Calu3 (cell line): ENCODE data around the gene EGF. TPM values are rescaled to one million over a fixed set of nuclear protein-coding genes. Genes with fewer than 3 reads are reported as not detected.
"Not testable (repeated sequence)": the region's sequence is repeated elsewhere in the genome, so short reads cannot be mapped to it uniquely, and the experiment has no call there.

Source experiments
- BruUV-seq: library from RNA; stranded (reverse); fragments of 400-500 nt; replicated peaks from 2 replicates; lab custom pipeline; 2021; lab: Mats Ljungman, UMichigan
- CTCF ChIA-PET: fragments of 300-600 bp; sonication (Branson Sonifier 250); formaldehyde crosslinking; loops from one replicate; lab custom pipeline; 2022; ENCODE audit warnings: antibody characterized with exemption; lab: Charles Lee
- DNase-seq: peaks from one replicate; pipeline ENCODE4 v3.0.0; 2022
- H3K27ac Mint-ChIP-seq: one replicate; pipeline ENCODE4 v1.8.0; 2022; ENCODE audit warnings: mixed read lengths; ENCODE audit not compliant: unreplicated experiment
- H3K27me3 Mint-ChIP-seq: one replicate; pipeline ENCODE4 v1.8.0; 2022; ENCODE audit warnings: mixed read lengths; ENCODE audit not compliant: unreplicated experiment
- H3K36me3 Mint-ChIP-seq: one replicate; pipeline ENCODE4 v1.8.0; 2022; ENCODE audit warnings: mild to moderate bottlenecking, moderate library complexity, mixed read lengths; ENCODE audit not compliant: insufficient read depth, unreplicated experiment
- H3K4me1 Mint-ChIP-seq: one replicate; pipeline ENCODE4 v1.8.0; 2022; ENCODE audit warnings: mild to moderate bottlenecking, low read depth, mixed read lengths; ENCODE audit not compliant: unreplicated experiment
- H3K4me3 Mint-ChIP-seq: one replicate; pipeline ENCODE4 v1.8.0; 2022; ENCODE audit warnings: mild to moderate bottlenecking, low read depth, moderate library complexity, mixed read lengths; ENCODE audit not compliant: unreplicated experiment
- H3K9me3 Mint-ChIP-seq: one replicate; pipeline ENCODE4 v1.8.0; 2022; ENCODE audit warnings: low read depth, mixed read lengths; ENCODE audit not compliant: unreplicated experiment
- intact Hi-C: fragments of 100-400 bp; cut with micrococcal nuclease; formaldehyde crosslinking; loops from one replicate; pipeline ENCODE4 v1.10.0; 2022; ENCODE audit not compliant: unreplicated experiment
- total RNA-seq: library from RNA; stranded (reverse); gene quantifications from 2 replicates; pipeline ENCODE4 v1.2.3, GENCODE V29; 2022
- TF ChIP-seq, protein P1 (sequence below): fragments of 200-600 bp; IDR thresholded peaks from one replicate; pipeline ENCODE4 v1.8.0; 2022; ENCODE audit warnings: antibody characterized with exemption; ENCODE audit not compliant: unreplicated experiment

EGF gene
- total RNA-seq, 1 experiment from 2014 or later: 1.4 TPM

DNA sequence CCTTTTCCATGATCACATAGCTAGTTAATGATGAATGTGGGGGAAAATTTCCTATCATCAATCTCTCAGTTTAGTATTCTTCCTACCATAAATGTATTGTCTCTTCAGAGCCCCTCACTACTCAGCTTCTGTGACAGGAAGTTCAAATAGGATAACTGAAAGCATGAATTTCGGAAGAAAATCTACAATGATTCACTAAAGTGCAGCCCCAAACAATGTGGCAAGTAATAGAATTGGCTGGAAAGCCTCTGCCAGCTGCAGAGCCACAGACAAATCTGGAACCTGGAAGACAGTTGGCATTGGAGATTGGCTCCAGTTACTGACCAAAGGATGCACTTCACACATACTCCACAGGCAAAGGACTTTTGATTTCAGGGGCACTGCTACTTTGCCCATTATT lies 35.2 kb downstream of the EGF start:
- Mint-ChIP-seq H3K4me3 (no peak overlapping the region), H3K27me3 (no peaks in the 10 kb centered on the region), H3K36me3 (no peaks in the 10 kb centered on the region), H3K4me1 (peaks cover 24% of the 10 kb centered on the region), H3K9me3 (no peaks in the 10 kb centered on the region), H3K27ac (no peak overlapping the region)
- CTCF ChIA-PET: no interaction called here
- BruUV-seq: no TSS peak
- DNase-seq: no peak
- intact Hi-C loops: no loop called here
- TF ChIP-seq, protein P1, sequence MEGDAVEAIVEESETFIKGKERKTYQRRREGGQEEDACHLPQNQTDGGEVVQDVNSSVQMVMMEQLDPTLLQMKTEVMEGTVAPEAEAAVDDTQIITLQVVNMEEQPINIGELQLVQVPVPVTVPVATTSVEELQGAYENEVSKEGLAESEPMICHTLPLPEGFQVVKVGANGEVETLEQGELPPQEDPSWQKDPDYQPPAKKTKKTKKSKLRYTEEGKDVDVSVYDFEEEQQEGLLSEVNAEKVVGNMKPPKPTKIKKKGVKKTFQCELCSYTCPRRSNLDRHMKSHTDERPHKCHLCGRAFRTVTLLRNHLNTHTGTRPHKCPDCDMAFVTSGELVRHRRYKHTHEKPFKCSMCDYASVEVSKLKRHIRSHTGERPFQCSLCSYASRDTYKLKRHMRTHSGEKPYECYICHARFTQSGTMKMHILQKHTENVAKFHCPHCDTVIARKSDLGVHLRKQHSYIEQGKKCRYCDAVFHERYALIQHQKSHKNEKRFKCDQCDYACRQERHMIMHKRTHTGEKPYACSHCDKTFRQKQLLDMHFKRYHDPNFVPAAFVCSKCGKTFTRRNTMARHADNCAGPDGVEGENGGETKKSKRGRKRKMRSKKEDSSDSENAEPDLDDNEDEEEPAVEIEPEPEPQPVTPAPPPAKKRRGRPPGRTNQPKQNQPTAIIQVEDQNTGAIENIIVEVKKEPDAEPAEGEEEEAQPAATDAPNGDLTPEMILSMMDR: no peak

DNA sequence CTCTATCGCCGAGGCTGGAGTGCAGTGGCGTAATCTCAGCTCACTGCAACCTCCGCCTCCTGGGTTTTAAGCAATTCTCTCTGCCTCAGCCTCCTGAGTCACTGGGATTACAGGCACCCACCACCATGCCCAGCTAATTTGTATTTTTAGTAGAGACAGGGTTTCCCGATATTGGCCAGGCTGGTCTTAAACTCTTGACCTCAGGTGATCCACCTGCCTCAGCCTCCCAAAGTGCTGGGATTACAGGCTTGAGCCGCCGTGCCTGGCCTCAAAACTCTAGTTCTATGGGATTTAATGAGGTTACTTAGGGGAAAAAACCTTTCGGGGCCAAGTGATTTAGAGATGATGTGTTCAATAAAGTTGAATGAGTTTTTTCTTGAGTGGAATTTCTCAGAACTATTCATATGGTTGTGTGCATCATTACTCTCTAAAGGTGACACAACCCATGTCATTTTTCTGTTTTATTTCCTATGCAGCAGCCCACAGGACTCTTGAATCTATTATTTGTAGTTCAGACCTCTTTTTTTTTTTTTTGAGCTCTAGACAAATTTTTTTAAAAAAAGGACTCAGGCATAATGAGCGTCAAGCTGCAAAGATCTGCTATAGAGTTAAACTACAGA lies 36.5 kb downstream of the EGF start:
- H3K4me3 Mint-ChIP-seq, H3K27me3 Mint-ChIP-seq, H3K36me3 Mint-ChIP-seq, BruUV-seq, H3K9me3 Mint-ChIP-seq, intact Hi-C loops, DNase-seq, H3K27ac Mint-ChIP-seq: not testable (repeated sequence)
- CTCF ChIA-PET: interaction anchor here (0.7 kb wide), 1 partner anchor 166 kb away, joined by 4 read pairs; no protein-coding TSS in a partner anchor
- peaks cover 24% of the 10 kb centered on the region for H3K4me1 Mint-ChIP-seq

DNA sequence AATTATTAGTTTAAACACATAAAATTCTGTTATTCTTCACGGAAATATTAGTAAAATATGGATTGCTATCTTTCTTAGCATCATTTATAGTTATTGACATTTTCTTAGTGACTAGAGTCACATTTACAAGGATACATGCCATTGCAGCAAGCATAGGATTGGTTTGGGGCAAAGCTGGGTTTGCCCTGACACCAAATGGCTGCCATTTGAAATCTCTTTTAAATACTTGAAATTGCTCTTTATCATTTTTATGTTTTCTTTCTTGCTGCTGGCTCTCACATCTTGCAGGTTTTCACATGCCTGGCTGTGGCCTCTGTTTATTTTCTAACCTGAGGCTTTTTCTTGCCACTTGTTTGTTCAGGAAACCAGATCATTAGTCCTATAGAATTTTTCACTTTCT lies 39.9 kb downstream of the EGF start:
- H3K27ac Mint-ChIP-seq: no peak overlapping the region
- H3K9me3 Mint-ChIP-seq: no peaks in the 10 kb centered on the region
- H3K4me1 Mint-ChIP-seq: peaks cover 6% of the 10 kb centered on the region
- no peak overlapping the region for H3K4me3 Mint-ChIP-seq
- CTCF ChIA-PET: no interaction called here
- intact Hi-C loops: no loop called here
- no peaks in the 10 kb centered on the region for H3K27me3 Mint-ChIP-seq
- no peaks in the 10 kb centered on the region for H3K36me3 Mint-ChIP-seq
- no peak for DNase-seq
- no TSS peak for BruUV-seq
- TF ChIP-seq, protein P1: no peak

DNA sequence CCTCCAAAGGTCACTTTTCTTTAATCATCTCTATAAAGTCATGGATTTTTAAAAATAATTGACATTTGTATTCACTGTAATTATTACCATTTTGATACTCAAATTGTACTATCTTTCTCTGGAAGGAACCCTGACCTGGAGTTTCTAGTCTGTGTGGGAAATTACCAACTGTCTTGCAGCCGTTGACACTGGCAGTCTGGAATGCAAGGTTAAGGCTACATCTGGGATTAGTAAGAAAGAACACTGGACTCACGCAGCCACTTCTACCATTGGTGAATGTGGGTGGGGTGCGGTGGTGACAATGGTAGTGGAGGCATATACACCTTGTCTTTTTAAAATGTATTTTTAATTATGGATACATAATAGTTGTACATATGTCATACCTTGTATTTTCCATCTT lies 40.9 kb downstream of the EGF start:
- Mint-ChIP-seq H3K9me3 (no peaks in the 10 kb centered on the region), H3K4me3 (no peak overlapping the region), H3K27ac (no peak overlapping the region), H3K27me3 (no peaks in the 10 kb centered on the region), H3K4me1 (no peaks in the 10 kb centered on the region), H3K36me3 (no peaks in the 10 kb centered on the region)
- no peak for DNase-seq
- intact Hi-C loops: no loop called here
- BruUV-seq: no TSS peak
- CTCF ChIA-PET: no interaction called here
- TF ChIP-seq, protein P1: no peak

DNA sequence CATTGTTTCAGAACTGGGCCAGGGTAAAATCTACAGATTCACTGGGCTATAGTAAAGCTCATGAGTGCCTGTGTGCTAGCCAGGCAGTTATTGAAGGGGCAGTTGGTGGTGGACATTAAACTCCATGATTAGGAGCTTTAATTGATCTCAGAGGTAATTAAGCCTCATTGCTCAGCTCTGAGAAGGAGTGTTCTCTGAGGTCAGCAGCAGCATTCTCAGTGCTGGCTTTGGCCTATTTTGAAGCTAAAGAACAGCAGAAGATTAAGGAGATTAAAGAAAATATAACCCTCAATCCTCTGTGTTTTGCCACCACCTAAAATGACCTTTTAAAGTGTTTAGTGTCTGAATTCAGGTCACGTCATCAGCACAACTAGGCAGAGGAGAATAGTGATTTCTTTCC lies 42.5 kb downstream of the EGF start:
- intact Hi-C loops: no loop called here
- no peaks in the 10 kb centered on the region for H3K36me3 Mint-ChIP-seq
- TF ChIP-seq, protein P1: no peak
- H3K4me1 Mint-ChIP-seq: no peaks in the 10 kb centered on the region
- H3K27ac Mint-ChIP-seq: no peak overlapping the region
- CTCF ChIA-PET: no interaction called here
- no peaks in the 10 kb centered on the region for H3K9me3 Mint-ChIP-seq
- no peaks in the 10 kb centered on the region for H3K27me3 Mint-ChIP-seq
- H3K4me3 Mint-ChIP-seq: no peak overlapping the region
- DNase-seq: no peak
- no TSS peak for BruUV-seq
